GM23248 (cell line): ENCODE data around the gene TAF3.

ENCODE experiments used
- EZH2 ChIP-seq: fragments of 200-600 bp; sonication (generic); IDR thresholded peaks from 2 replicates; pipeline ENCODE4 v1.6.1; 2018; ENCODE audit warnings: antibody characterized with exemption, mild to moderate bottlenecking; ENCODE audit not compliant: insufficient read depth, poor library complexity, severe bottlenecking
- EZH2phosphoT487 ChIP-seq: fragments of 200-600 bp; sonication (generic); IDR thresholded peaks from 2 replicates; pipeline ENCODE4 v1.6.1; 2018; ENCODE audit warnings: antibody characterized with exemption, moderate library complexity, mild to moderate bottlenecking, low read depth; ENCODE audit not compliant: insufficient read depth

DNA sequence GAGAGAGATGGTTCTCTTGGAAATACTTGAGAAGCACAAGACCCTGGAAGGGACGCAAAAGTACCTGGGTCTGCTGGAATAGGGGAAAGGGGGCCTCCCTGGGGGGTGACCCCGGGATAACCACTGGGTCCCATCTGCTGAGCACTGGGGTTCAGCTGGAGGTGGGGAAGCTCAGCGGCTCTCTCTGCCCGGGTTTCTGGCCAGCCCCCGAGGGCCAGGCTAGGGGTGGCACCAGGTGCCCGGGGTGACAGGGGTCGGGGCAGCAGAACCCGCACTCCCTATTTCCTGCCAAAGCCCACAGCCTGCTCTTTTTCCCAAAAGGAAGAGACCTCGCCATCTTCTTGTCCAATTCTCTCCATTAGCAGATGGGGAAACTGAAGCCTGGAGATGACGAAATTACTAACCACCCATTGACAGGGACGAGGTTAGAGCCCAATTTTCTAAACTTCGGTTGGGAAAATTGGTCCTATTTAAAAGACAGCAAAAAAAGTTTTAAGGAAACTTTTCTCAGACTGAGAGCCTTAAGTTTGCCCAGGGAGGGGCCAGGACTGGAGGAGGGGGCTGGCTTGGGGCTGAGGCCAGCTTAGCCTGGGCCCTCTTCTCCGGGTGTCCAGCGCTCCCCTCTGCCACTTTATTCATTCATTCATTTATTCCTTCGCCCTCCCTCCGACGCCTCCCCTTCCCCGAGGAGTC lies 218.3 kb downstream of the TAF3 start:
- TF ChIP-seq EZH2phosphoT487 = no peak
- no peak for TF ChIP-seq EZH2
